AG09309 (cell line): ENCODE results near the gene POU3F1.

Source experiments
- DNase-seq: peaks from one replicate; pipeline ENCODE4 v3.0.0-alpha.2; 2010; ENCODE audit warnings: low read depth
- H3K4me3 ChIP-seq: 2 replicates; pipeline ENCODE4 v1.5.1; 2011; ENCODE audit warnings: mild to moderate bottlenecking, low read depth, low read length, moderate library complexity; ENCODE audit not compliant: control insufficient read depth
- TF ChIP-seq, protein P1 (sequence below): IDR thresholded peaks from 2 replicates; pipeline ENCODE4 v1.5.1; 2011; ENCODE audit warnings: mild to moderate bottlenecking, low read depth, low read length, inconsistent platforms; ENCODE audit not compliant: insufficient read depth, control insufficient read depth; ENCODE audit errors: missing control alignments

POU3F1 gene

DNA sequence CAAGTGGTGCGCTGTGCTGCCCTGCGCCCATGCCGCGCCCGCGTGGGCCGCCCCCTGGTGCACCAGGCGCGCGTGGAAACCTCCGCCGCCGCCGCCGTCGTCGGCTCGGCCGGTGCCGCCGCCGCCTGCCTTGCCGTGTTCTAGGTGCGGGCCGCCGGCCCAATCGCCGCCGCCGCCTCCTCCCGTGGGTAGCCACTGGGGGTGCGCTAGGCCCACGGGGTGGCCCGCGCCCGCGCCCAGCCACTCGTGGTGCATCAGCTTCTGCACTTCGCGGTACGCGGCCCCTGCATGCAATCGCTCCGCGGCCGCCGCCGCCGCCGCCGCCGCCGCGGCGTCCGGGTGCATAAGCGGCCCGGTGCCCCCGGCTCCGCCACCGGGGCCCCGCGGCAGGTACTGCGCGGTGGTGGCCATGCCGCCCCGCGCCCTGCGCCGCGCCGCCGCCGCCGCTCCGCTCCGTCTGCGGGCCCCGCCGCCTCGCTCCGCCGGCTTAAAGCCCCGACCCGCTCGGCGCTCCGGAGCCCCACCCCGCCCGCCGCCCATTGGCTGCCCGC lies at the start of gene POU3F1:
TSS of gene POU3F1 (minus strand) at position 461 of the 551 bp plus-strand sequence. CDS start at position 411, 50 bp downstream.
- no peak for DNase-seq
- H3K4me3 ChIP-seq = peak within 1 kb of the TSS; percentile 51
- TF ChIP-seq, protein P1, sequence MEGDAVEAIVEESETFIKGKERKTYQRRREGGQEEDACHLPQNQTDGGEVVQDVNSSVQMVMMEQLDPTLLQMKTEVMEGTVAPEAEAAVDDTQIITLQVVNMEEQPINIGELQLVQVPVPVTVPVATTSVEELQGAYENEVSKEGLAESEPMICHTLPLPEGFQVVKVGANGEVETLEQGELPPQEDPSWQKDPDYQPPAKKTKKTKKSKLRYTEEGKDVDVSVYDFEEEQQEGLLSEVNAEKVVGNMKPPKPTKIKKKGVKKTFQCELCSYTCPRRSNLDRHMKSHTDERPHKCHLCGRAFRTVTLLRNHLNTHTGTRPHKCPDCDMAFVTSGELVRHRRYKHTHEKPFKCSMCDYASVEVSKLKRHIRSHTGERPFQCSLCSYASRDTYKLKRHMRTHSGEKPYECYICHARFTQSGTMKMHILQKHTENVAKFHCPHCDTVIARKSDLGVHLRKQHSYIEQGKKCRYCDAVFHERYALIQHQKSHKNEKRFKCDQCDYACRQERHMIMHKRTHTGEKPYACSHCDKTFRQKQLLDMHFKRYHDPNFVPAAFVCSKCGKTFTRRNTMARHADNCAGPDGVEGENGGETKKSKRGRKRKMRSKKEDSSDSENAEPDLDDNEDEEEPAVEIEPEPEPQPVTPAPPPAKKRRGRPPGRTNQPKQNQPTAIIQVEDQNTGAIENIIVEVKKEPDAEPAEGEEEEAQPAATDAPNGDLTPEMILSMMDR = no peak

DNA sequence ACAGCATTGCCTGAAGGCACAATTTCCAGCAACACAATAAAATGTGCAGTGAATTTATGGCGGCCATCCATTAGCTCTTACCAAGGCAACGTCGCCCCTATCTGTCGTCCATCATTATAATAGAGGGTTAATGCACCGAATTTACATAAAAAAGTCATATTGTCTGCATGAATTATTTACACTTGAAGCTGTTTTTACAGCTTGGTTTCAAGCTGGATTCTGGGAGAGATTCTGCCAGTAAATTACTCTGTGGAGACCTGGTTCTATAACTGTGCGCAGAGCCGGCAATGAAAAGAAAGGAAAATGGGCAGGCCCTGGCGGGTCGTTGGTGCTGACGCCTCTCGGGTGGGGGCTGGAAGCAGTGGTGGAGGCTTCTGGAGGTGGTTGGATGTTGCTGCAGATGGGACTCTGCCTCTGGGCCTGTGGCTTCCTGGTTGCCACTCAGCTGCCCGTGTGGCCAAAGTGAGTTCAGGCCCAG lies 48.9 kb upstream of the POU3F1 start:
- DNase-seq = no peak
- TF ChIP-seq, protein P1 = no peak
- H3K4me3 ChIP-seq = no peak overlapping the region

DNA sequence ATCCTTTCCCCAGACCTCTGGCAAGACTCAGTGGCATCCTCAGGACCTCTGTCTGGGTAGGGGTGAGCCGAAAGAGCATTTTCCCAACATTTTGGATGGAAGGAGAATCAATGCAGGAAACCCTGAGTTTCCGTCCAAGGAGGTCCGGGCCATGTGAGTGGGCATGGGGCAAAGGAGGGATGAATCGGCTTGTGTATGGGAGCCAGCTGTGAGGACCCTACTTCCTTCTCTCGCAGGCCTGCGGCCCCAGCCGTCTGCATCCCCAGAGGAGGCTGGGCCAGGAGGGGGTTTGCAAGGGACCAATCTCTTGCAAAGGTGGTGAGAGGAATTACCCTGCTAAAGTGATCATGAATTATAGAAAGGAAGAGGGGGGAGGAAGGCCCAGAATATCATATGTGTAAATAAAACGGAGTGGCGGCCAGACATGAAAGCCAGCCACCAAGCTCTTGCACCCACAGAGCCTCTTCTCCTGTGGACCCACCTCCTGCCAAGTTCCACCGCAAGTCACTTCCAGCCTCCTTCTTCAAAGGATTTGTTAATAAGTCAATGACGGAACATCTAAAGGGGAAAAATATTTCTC lies 48.2 kb upstream of the POU3F1 start:
- no peak for DNase-seq
- H3K4me3 ChIP-seq = no peak overlapping the region
- TF ChIP-seq, protein P1 = no peak

DNA sequence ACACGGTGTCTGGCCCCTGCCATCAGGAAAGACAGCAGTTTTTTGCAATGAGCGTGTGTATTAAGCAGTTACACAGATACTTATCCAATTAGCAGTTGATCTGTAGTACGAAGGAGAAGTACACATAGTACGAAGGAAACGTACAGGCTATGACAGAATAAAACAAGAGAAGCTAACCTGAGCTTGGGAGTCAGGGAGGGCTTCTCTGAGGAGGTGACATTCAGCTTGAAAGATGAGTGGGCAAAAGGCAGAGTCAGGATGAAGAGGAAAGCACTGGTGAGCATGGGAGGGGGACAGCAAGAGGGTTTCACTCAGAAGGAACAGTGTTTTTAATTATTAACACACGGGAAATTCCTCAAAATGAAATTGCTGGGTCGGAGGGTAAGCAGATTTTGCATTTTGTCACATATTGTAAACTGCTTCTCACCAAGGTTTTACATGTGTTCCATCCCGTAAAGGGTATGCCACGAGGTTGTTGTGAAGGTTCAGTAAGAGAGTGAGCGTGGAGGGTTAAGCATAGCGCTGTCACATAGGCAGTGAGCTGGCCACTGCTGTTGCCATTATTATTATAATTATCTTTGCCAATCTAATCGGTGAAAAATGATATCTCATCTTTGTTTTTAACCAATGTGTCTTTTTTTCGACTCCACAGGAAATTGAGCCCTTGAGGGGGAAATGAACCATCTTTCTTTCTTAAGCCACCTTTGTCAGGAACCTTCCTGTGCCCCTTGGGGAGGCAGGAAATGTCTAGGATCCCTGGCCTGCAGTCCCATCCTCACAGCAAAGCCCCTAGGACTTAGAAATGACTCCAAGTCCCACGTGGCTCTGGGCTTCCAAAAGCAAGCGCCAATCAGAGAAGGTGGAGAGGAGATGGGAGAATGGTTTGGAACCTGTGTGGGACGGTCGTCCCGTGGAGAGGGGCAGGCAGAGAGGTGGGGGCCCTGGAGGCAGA lies 47.3 kb upstream of the POU3F1 start:
- TF ChIP-seq, protein P1 = no peak
- DNase-seq = no peak
- no peak overlapping the region for H3K4me3 ChIP-seq

DNA sequence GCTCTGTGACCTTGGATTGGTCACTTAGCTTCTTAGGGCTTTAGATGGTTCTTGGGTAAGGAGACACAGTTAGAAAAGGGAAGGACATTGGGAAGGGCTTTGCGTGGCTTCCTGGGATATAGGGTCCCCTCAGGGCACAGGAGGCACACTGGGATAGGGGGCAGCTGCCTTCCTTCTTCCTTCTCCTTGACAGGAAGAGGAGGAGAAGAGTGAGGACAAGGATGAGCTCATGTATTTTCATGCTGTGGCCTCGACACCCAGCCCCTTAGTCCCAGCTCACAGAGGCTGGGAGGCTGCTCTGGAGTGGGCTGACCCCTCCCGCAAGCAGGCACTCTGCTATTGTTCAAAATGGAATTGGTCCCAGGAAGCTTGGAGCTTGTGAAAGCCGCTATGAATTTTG lies 45.7 kb upstream of the POU3F1 start:
- H3K4me3 ChIP-seq = no peak overlapping the region
- TF ChIP-seq, protein P1 = no peak
- DNase-seq = no peak

DNA sequence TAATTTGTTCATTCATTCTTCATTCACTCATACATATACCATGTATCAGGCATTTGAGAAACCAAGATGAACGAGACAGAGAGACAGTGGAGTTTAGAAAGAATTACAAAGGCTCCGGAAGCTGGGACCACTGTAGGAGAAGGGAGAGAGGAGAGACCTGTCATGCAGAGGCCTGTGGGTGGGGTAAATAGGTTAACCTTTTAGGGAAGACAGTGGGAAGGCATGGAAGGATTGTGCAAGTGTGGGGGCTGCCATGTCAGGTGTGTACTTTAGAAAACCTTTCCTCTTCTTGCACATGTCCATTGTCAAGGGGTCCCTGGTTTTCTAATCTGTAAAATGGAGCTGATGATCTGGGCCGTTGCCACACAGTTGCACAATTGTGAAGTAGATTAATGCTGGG lies 44.2 kb upstream of the POU3F1 start:
- no peak for DNase-seq
- TF ChIP-seq, protein P1 = no peak
- no peak overlapping the region for H3K4me3 ChIP-seq
